ENCODE data around the gene UVSSA. TPM values are rescaled to one million over a fixed set of nuclear protein-coding genes. Genes with fewer than 3 reads are reported as not detected.

The UVSSA gene
- total and polyA plus RNA-seq, 9 of the 15 experiments (the other 6 are each of a cell fraction or from before 2014, with no cell fraction given): 0.21 to 14.6 (median 3.3) TPM

DNA sequence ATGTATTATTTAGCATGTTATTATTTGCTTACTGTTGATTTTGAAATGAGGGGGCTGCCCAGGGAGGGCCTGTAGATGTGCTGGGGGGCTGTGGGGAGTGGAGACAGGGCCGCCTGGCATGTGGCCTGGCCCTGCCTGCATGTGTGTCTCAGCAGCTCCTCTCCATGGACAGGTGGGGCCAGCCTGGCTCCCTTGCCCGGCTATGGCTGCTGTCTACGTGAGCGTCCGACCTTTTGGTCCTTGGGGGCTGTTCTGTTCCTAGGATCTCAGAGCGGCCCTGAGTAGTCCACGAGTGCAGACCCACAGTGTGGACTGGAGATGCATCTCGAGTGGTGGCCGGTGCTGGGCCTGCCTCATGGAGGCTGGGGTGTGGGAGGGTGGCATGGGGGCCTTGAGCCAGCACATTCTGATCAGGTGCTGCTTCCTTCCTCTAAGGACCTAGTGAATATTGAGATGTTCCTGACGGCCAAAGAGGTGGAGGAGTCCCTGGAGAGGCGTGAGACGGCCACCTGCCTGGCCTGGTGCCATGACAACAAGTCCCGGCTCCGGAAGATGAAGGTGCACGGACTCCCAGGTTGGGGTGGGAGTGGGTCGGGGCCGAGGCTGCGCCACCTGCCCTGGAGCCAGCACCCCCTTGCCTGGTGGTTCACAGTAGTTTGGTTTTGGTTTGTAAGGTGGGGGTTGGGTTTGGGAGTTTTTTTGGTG, 24.9 kb upstream of the UVSSA start:
- no TSS peak for BruUV-seq (replicated peaks)
- no peak for TF ChIP-seq HMG20A (CRISPR knock-in tag; conservative IDR thresholded peaks at IDR 0.05)
- TF ChIP-seq POLR2G (IDR thresholded peaks at IDR 0.05; ENCODE audit: low read depth, low read length): peak; percentile 36
- in situ Hi-C loops (cut with MboI): no loop called here
- ChIA-PET POLR2A (interaction anchor here (0.5 kb wide), 1 partner anchor 26 kb away, joined by 3 read pairs; no protein-coding TSS in a partner anchor), CTCF (ENCODE audit: low intra/inter-chr PET ratio) (no interaction called here)
- Histone ChIP-seq H3K27me3 (ENCODE audit: control insufficient read depth in 2 of 2, insufficient read depth in 2 of 2, low read length in 2 of 2) (no peaks in the 10 kb centered on the region), H3K4me1 (replicated peaks in 1 of 2; ENCODE audit: control insufficient read depth in 2 of 2, insufficient read depth in 2 of 2, low read length in 2 of 2) (peaks cover 0 to 12% of the 10 kb centered on the region in 2 experiments; a peak in 1 of 5 replicates), H3K36me3 (ENCODE audit: control insufficient read depth, insufficient read depth, low read length) (peaks cover 79% of the 10 kb centered on the region; the same call in 2 of the 3 replicates), H3K9me1 (ENCODE audit: control insufficient read depth, insufficient read depth, low read length) (no peaks in the 10 kb centered on the region), H4K20me1 (replicated peaks; ENCODE audit: control insufficient read depth, insufficient read depth, low read length) (no peaks in the 10 kb centered on the region), H3K27ac (ENCODE audit: extremely low read depth, low read depth, low read length) (no peak overlapping the region), H3K4me2 (ENCODE audit: insufficient read depth, low read length) (no peak overlapping the region), H3K79me2 (ENCODE audit: control insufficient read depth, insufficient read depth, low read length) (no peaks in the 10 kb centered on the region), H3K4me3 (no peak overlapping the region), H3K9me3 (replicated peaks; ENCODE audit: control insufficient read depth, insufficient read depth, low read depth, low read length) (no peaks in the 10 kb centered on the region), H2AFZ (ENCODE audit: low read depth, low read length) (no peak overlapping the region), H3K9ac (ENCODE audit: insufficient read depth in 1 of 2, low read depth in 2 of 2, low read length in 2 of 2) (no peak overlapping the region; a peak in 1 of 4 replicates)
- no peak for ATAC-seq
- WGBS (ENCODE audit: insufficient coverage, low coverage, missing lambda C conversion rate): 94% methylated on average over 10 of the region's 18 CpGs
- no peak for FAIRE-seq
- DNase-seq (ENCODE audit: extremely low read depth in 1 of 4, low spot score in 3 of 4): no peak
- intact Hi-C loops (cut with micrococcal nuclease): no loop called here

GRCh38 chr4:1323280-1323634, 23.8 kb upstream of the UVSSA start:
- Histone ChIP-seq H3K27me3 (ENCODE audit: control insufficient read depth in 2 of 2, insufficient read depth in 2 of 2, low read length in 2 of 2) (no peaks in the 10 kb centered on the region), H3K9me1 (ENCODE audit: control insufficient read depth, insufficient read depth, low read length) (no peaks in the 10 kb centered on the region), H3K36me3 (ENCODE audit: control insufficient read depth, insufficient read depth, low read length) (peaks cover 79% of the 10 kb centered on the region; the same call in 2 of the 3 replicates), H3K79me2 (ENCODE audit: control insufficient read depth, insufficient read depth, low read length) (no peaks in the 10 kb centered on the region), H3K9ac (ENCODE audit: insufficient read depth in 1 of 2, low read depth in 2 of 2, low read length in 2 of 2) (no peak overlapping the region), H3K4me3 (no peak overlapping the region), H4K20me1 (replicated peaks; ENCODE audit: control insufficient read depth, insufficient read depth, low read length) (no peaks in the 10 kb centered on the region), H3K4me1 (replicated peaks in 1 of 2; ENCODE audit: control insufficient read depth in 2 of 2, insufficient read depth in 2 of 2, low read length in 2 of 2) (peaks cover 0 to 3% of the 10 kb centered on the region in 2 experiments; a peak in 1 of 5 replicates), H2AFZ (ENCODE audit: low read depth, low read length) (no peak overlapping the region), H3K9me3 (replicated peaks; ENCODE audit: control insufficient read depth, insufficient read depth, low read depth, low read length) (no peaks in the 10 kb centered on the region), H3K27ac (ENCODE audit: extremely low read depth, low read depth, low read length) (no peak overlapping the region), H3K4me2 (ENCODE audit: insufficient read depth, low read length) (no peak overlapping the region)
- BruUV-seq (replicated peaks): no TSS peak
- in situ Hi-C loops (cut with MboI): no loop called here
- FAIRE-seq: no peak
- no peak for DNase-seq (ENCODE audit: extremely low read depth in 1 of 4, low spot score in 3 of 4)
- CTCF ChIA-PET (ENCODE audit: low intra/inter-chr PET ratio): no interaction called here
- POLR2A ChIA-PET: interaction anchor here (0.5 to 0.6 kb wide), 2 partner anchors 33 to 135 kb away, joined by 3 read pairs; no protein-coding TSS in a partner anchor
- WGBS (ENCODE audit: insufficient coverage, low coverage, missing lambda C conversion rate): 100% methylated on average over 8 of the region's 8 CpGs
- no peak for ATAC-seq
- intact Hi-C loops (cut with micrococcal nuclease): no loop called here
- TF ChIP-seq ZNF785 (CRISPR knock-in tag; IDR thresholded peaks at IDR 0.05) (no peak), ZNF3 (CRISPR knock-in tag; IDR thresholded peaks at IDR 0.05) (no peak)

Measured in K562 (cell line).